Karpas-422 (cell line): ENCODE data around the gene SNCG. TPM values are rescaled to one million over a fixed set of nuclear protein-coding genes. Genes with fewer than 3 reads are reported as not detected.
"Not testable (repeated sequence)": the region's sequence is repeated elsewhere in the genome, so short reads cannot be mapped to it uniquely, and the experiment has no call there.

ENCODE experiments used
- DNase-seq: peaks from one replicate; pipeline ENCODE4 v3.0.0-alpha.2; 2015
- H2AFZ ChIP-seq: fragments of 200-600 bp; sonication (generic); 2 replicates; pipeline ENCODE4 v1.6.1; 2014; ENCODE audit warnings: antibody characterized with exemption, low read length, mixed read lengths
- H3K27ac ChIP-seq: fragments of 200-600 bp; sonication (generic); 2 replicates; pipeline ENCODE4 v1.5.1; 2014; ENCODE audit warnings: mild to moderate bottlenecking, low read length, moderate library complexity
- H3K27me3 ChIP-seq: fragments of 200-600 bp; sonication (generic); 2 replicates; pipeline ENCODE4 v1.6.1; 2014; ENCODE audit warnings: low read length, mixed read lengths
- H3K36me3 ChIP-seq: fragments of 200-600 bp; sonication (generic); 2 replicates; pipeline ENCODE4 v1.6.1; 2014; ENCODE audit warnings: low read length, mixed read lengths; ENCODE audit not compliant: insufficient read depth
- H3K4me1 ChIP-seq: fragments of 200-600 bp; sonication (generic); 2 replicates; pipeline ENCODE4 v1.6.1; 2014; ENCODE audit warnings: mild to moderate bottlenecking, low read length, mixed read lengths
- H3K4me2 ChIP-seq: fragments of 200-600 bp; sonication (generic); 2 replicates; pipeline ENCODE4 v1.6.1; 2014; ENCODE audit warnings: low read length, low read depth, mild to moderate bottlenecking; ENCODE audit not compliant: poor library complexity, severe bottlenecking
- H3K4me3 ChIP-seq: fragments of 200-600 bp; sonication (generic); 2 replicates; pipeline ENCODE4 v1.5.1; 2014; ENCODE audit warnings: mild to moderate bottlenecking, antibody characterized with exemption, low read length, mixed read lengths
- H3K79me2 ChIP-seq: fragments of 200-600 bp; sonication (generic); 2 replicates; pipeline ENCODE4 v1.6.1; 2014; ENCODE audit warnings: mild to moderate bottlenecking, low read length, mixed read lengths
- H3K9ac ChIP-seq: fragments of 200-600 bp; sonication (generic); 2 replicates; pipeline ENCODE4 v1.6.0; 2014; ENCODE audit warnings: low read length
- H3K9me2 ChIP-seq: fragments of 200-600 bp; sonication (generic), shearing (Covaris generic); replicated peaks from 2 replicates; pipeline ENCODE4 v1.6.0; 2014; ENCODE audit warnings: mild to moderate bottlenecking, low read length, moderate library complexity; ENCODE audit not compliant: insufficient read depth
- H3K9me3 ChIP-seq: fragments of 300-700, 200-600 bp; sonication (generic); 2 replicates; pipeline ENCODE4 v1.6.1; 2014; ENCODE audit warnings: low read length, mixed read lengths
- H4K20me1 ChIP-seq: fragments of 200-600 bp; sonication (generic); 2 replicates; pipeline ENCODE4 v1.6.1; 2014; ENCODE audit warnings: mild to moderate bottlenecking, antibody characterized with exemption, low read length, low read depth; ENCODE audit not compliant: insufficient read depth
- total RNA-seq: library from RNA; depleted of rRNA; stranded (reverse); fragments of >200 nt; shearing (Covaris generic); gene quantifications from 2 replicates; pipeline ENCODE4 v1.2.3, GENCODE V29; 2014; ENCODE audit warnings: low replicate concordance

The SNCG gene
- total RNA-seq, 1 experiment from 2014 or later = not detected

DNA sequence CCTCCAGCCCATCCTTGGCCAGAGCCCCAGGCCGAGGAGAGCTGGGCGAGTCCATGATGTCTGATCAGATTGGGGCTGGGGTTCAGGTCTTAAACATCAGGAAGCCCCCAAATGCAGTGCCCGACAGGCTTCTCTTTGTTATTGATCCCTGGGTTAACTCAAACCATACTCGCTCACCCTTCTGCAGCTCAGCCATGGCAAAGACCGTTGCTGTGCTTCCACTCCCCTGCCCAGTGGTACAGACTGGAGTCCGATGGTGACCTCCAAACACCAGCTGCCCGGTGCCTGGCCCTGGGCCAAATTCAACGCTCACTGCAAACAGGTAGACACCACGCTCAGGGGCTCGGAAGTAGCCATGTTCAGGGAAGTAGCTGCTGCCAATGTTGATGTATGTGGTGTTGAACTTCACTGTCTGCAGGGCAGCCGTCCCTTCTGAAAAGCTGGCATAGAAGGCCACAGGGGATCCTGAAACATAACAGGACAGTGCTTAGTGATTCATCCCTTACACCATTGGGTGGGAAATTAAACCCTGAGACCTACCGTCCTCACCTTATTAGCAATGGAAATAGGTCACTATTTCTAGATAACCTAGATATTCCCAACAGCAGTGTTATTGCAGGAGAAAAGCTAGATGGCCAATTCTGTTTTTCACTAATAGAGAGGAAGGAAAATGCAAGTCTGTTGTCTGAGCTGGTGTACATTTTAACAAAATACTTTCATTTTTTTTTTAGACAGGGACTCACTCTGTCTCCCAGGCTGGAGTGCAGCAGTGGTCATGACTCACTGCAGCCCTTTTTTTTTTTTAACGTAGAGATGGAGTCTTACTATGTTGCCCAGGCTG is 21.5 kb upstream of the SNCG start:
- H3K9me3 ChIP-seq = no peaks in the 10 kb centered on the region
- no peak for DNase-seq
- H3K36me3 ChIP-seq = no peaks in the 10 kb centered on the region
- no peak overlapping the region for H3K9ac ChIP-seq
- no peaks in the 10 kb centered on the region for H3K4me1 ChIP-seq
- no peaks in the 10 kb centered on the region for H3K27me3 ChIP-seq
- no peak overlapping the region for H3K4me3 ChIP-seq
- no peak overlapping the region for H2AFZ ChIP-seq
- H3K9me2 ChIP-seq = no peaks in the 10 kb centered on the region
- H3K27ac ChIP-seq = no peak overlapping the region
- no peaks in the 10 kb centered on the region for H3K79me2 ChIP-seq
- H3K4me2 ChIP-seq = no peak overlapping the region
- no peaks in the 10 kb centered on the region for H4K20me1 ChIP-seq

DNA sequence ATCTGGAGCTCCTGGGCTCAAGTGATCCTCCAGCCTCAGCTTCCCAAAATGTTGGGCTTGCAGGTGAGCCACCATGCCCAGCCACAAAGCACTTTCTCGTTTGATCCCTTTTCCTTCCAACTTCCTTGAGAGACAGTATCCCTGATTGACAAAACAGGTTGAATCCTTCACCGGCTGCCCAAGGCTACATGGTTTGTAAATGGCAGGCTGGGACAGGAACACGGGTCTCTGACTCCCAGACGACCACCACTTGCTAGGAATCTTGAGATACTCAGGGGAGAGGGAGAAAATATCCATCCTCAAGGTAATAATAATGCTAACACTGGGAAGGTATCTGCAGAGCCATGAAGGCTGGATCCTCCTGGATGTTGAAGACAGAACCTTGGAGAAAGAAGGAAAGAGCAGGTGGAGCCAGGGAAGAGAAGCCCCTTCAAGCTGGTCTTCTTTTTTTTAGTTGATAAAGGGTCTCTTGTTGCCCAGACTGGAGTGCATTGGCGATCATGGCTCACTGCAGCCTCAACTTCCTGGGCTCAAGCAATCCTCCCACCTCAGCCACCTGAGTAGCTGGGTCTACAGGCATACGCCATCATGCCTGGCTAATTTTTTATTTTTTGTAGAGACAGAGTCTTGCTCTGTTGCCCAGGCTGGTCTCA is 20.8 kb upstream of the SNCG start:
- DNase-seq = no peak
- H3K4me2 ChIP-seq = no peak overlapping the region
- no peak overlapping the region for H3K4me3 ChIP-seq
- H2AFZ ChIP-seq = no peak overlapping the region
- H3K27me3 ChIP-seq = no peaks in the 10 kb centered on the region
- no peaks in the 10 kb centered on the region for H3K9me2 ChIP-seq
- no peaks in the 10 kb centered on the region for H3K4me1 ChIP-seq
- H3K9ac ChIP-seq = no peak overlapping the region
- no peaks in the 10 kb centered on the region for H3K79me2 ChIP-seq
- no peaks in the 10 kb centered on the region for H3K36me3 ChIP-seq
- H3K27ac ChIP-seq = no peak overlapping the region
- H4K20me1 ChIP-seq = no peaks in the 10 kb centered on the region
- no peaks in the 10 kb centered on the region for H3K9me3 ChIP-seq

DNA sequence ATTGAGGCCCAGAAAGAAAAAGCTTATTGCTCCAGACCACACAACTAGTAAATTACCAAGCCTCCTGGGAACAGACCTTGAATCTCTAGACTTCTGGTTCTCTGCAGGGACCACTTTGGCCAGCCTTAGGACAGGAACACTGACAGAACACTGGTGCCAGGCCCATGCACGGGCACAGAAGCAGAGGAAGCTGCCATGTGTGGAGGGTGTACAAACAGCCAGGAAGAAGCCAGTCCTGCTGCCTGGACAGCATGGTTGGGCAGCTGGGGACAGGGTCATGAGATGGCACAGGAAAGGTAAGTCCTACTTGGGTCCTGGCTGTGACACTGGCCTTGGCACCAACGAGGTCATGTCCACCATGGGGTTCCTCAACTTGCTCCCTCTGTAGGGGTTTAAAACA is 20.1 kb upstream of the SNCG start:
- Histone ChIP-seq H3K4me3 (no peak overlapping the region), H4K20me1 (no peaks in the 10 kb centered on the region), H3K36me3 (no peaks in the 10 kb centered on the region), H3K9me3 (no peaks in the 10 kb centered on the region), H3K27me3 (no peaks in the 10 kb centered on the region), H2AFZ (no peak overlapping the region), H3K4me1 (no peaks in the 10 kb centered on the region), H3K79me2 (no peaks in the 10 kb centered on the region), H3K27ac (no peak overlapping the region), H3K9ac (no peak overlapping the region), H3K9me2 (no peaks in the 10 kb centered on the region), H3K4me2 (no peak overlapping the region)
- no peak for DNase-seq

DNA sequence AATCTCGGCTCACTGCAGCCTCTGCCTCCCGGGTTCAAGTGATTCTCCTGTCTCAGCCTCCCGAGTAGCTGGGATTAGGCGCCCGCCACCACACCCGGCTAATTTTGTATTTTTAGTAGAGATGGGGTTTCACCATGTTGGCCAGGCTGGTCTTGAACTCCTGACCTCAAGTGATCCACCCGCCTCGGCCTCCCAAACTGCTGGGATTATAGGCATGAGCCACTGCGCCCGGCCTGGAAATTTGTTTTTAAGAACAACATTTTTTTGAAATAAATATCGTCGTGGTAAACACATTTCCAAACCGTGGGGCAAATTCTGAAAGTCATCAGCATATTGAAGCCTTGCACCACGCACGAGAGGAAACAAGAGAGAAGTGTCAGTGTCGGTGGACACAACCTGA is 18.3 kb upstream of the SNCG start:
- not testable (repeated sequence) for H3K9me3 ChIP-seq

DNA sequence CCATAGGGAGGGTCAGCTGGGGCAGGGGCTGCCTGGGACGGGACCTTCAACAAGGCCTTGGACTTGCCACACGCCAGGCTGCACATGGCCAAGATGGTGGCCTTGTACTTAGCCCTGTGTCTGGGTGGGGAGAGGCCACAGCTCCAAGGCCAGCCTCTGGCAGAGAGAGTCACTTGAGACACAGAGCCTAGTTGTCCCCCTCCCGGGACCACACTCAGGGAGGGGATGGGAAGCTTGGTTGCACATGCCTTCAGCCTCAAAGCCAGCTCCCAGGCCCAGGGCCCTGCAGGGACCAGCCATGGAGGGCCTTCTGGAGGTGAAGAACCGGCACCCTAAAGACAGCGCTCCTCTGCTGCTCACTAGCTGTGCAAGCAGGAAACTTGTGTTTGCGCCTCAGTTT is 17.7 kb upstream of the SNCG start:
- Histone ChIP-seq H3K9me3 (no peaks in the 10 kb centered on the region), H3K4me1 (no peaks in the 10 kb centered on the region), H3K4me2 (no peak overlapping the region), H3K79me2 (no peaks in the 10 kb centered on the region), H3K9me2 (no peaks in the 10 kb centered on the region), H3K9ac (no peak overlapping the region), H3K36me3 (no peaks in the 10 kb centered on the region), H3K27me3 (no peaks in the 10 kb centered on the region), H3K27ac (no peak overlapping the region), H4K20me1 (no peaks in the 10 kb centered on the region), H3K4me3 (no peak overlapping the region), H2AFZ (no peak overlapping the region)
- no peak for DNase-seq

More for the DNA sequence above, 18.3 kb upstream of the SNCG start:
- not testable (repeated sequence) for H4K20me1 ChIP-seq, H3K4me3 ChIP-seq, H3K27ac ChIP-seq, H3K4me1 ChIP-seq, H3K79me2 ChIP-seq, H2AFZ ChIP-seq, H3K36me3 ChIP-seq, DNase-seq, H3K27me3 ChIP-seq, H3K9ac ChIP-seq, H3K9me2 ChIP-seq, H3K4me2 ChIP-seq

DNA sequence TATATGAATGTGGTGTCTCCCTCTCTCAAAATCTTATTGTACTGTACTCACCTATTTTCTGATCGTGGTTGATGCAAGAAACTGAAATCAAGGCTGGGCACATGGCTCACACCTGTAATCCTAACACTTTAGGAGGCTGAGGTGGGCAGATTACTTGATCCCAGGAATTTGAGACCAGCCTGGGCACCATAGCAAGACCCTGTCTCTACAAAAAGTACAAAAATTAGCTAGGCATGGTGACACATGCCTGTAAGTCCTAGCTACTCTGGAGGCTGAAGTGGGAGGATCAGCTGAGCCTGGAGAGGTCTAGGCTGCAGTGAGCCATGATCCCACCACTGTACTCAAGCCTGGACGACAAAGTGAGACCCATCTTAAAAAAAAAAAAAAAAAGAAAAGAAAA is 17.0 kb upstream of the SNCG start:
- no peaks in the 10 kb centered on the region for H3K9me3 ChIP-seq
- no peaks in the 10 kb centered on the region for H3K27me3 ChIP-seq
- H3K9me2 ChIP-seq = no peaks in the 10 kb centered on the region
- no peak overlapping the region for H3K4me3 ChIP-seq
- no peaks in the 10 kb centered on the region for H3K4me1 ChIP-seq
- H4K20me1 ChIP-seq = no peaks in the 10 kb centered on the region
- no peak overlapping the region for H3K4me2 ChIP-seq
- DNase-seq = no peak
- no peak overlapping the region for H2AFZ ChIP-seq
- H3K36me3 ChIP-seq = no peaks in the 10 kb centered on the region
- no peak overlapping the region for H3K27ac ChIP-seq
- H3K79me2 ChIP-seq = no peaks in the 10 kb centered on the region
- H3K9ac ChIP-seq = no peak overlapping the region

DNA sequence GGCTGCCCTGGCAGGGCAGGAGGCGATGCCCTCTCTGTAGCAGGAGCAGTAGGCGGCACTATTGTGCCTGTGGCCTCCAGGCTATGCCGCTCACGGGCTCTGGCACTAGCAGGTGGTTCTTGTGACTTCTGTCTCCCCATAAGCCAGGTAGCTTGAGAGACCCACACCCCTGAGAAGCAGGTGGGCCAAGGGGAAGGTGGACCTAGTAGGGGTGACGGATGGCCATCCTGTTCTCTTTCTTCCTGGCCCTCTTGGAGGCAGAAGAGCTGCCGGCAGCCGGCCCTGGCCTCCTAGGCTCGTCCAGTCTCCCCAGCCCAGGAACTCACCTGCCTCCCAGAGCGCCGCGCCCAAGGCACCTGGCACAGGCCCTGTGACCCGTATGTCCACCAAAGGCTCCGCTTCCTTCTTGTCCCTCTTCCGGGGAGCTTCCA is 16.4 kb upstream of the SNCG start:
- DNase-seq = no peak
- Histone ChIP-seq H3K9ac (no peak overlapping the region), H3K9me2 (no peaks in the 10 kb centered on the region), H3K4me3 (no peak overlapping the region), H3K79me2 (no peaks in the 10 kb centered on the region), H3K27me3 (no peaks in the 10 kb centered on the region), H3K27ac (no peak overlapping the region), H4K20me1 (no peaks in the 10 kb centered on the region), H3K4me1 (no peaks in the 10 kb centered on the region), H3K36me3 (no peaks in the 10 kb centered on the region), H3K9me3 (no peaks in the 10 kb centered on the region), H3K4me2 (no peak overlapping the region), H2AFZ (no peak overlapping the region)

DNA sequence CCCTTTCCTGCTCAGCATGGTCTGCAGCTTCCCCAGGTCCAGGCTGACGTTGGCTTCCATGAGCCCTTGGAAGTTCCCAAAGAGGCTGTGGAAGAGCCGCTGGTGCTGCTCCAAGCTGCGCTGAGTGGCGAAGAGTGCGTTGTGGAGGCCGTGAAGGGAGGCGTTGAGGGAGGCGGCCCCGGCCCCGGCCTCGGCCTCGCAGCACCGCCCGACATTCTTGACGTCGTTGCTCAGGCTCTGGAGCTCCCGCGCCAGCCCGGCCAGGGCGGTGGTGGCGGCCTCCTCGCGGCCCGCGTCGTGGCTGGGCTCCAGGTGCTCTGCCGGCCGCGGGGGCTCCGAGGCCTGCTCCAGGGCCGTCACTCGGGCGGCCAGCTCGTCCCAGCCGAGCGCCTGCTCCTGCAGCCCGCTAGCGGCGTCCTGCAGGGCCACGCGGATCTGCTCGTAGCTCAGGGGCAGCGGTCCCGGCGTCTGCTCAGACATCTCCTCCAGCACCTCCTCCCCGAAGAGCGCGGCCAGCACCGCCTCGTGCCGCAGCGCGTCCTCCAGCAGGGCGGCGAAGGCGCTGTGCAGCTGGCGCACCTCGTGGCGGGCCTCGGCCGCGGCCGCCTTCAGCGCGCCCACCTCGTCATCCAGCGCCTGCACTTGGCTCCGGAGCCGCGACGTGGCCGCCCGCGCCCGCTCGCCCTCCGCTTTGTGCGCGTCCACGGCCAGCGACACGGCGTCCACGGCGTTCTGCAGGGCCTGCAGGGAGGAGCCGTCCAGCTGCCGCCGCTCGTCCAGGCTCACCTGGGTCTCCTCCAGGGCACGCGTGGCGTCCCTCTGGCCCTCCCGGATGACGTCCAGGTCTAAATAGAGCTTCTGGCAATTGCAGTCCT is 15.7 kb upstream of the SNCG start:
- H2AFZ ChIP-seq = no peak overlapping the region
- H3K36me3 ChIP-seq = no peaks in the 10 kb centered on the region
- H4K20me1 ChIP-seq = no peaks in the 10 kb centered on the region
- no peak for DNase-seq
- no peaks in the 10 kb centered on the region for H3K4me1 ChIP-seq
- H3K9ac ChIP-seq = no peak overlapping the region
- no peaks in the 10 kb centered on the region for H3K27me3 ChIP-seq
- H3K27ac ChIP-seq = no peak overlapping the region
- no peaks in the 10 kb centered on the region for H3K9me2 ChIP-seq
- no peaks in the 10 kb centered on the region for H3K9me3 ChIP-seq
- H3K4me3 ChIP-seq = no peak overlapping the region
- H3K79me2 ChIP-seq = no peaks in the 10 kb centered on the region
- H3K4me2 ChIP-seq = no peak overlapping the region
